GM19438 (cell line): ENCODE data around the gene TRO.

Experiments
- ATAC-seq: cut with Tn5 transposase; IDR thresholded peaks from one replicate; pipeline ENCODE4 v1.9.1; 2021; ENCODE audit warnings: low read depth; ENCODE audit not compliant: unreplicated experiment

TRO gene

GRCh38 chrX:54920610-54921426 is at the start of gene TRO:
Gene TRO, plus strand, starts transcription at chrX:54920824. Its CDS starts 1,423 bp downstream, at chrX:54922247.
- no peak for ATAC-seq

GRCh38 chrX:54885740-54886139 is 34.9 kb upstream of the TRO start:
- no peak for ATAC-seq

- ATAC-seq = no peak
Observed at GRCh38 chrX:54891573-54891972, 29.1 kb upstream of the TRO start.

- ATAC-seq = no peak
Observed at GRCh38 chrX:54894159-54894558, 26.5 kb upstream of the TRO start.

- no peak for ATAC-seq
Observed at GRCh38 chrX:54909941-54910340, 10.7 kb upstream of the TRO start.

GRCh38 chrX:54921427-54922021 is 900 bp downstream of the TRO start:
- ATAC-seq = no peak

GRCh38 chrX:54922547-54922946 is 1.9 kb downstream of the TRO start:
- no peak for ATAC-seq

- no peak for ATAC-seq
Observed at GRCh38 chrX:54923376-54923775, 2.8 kb downstream of the TRO start.

- no peak for ATAC-seq
Observed at GRCh38 chrX:54926978-54927377, 6.4 kb downstream of the TRO start.

GRCh38 chrX:54928876-54929275 is 8.3 kb downstream of the TRO start:
- ATAC-seq = no peak

- ATAC-seq = no peak
Observed at GRCh38 chrX:54930291-54931049, 9.8 kb downstream of the TRO start.

GRCh38 chrX:54931107-54931506 is 10.5 kb downstream of the TRO start:
- ATAC-seq = no peak

- ATAC-seq = no peak
Observed at GRCh38 chrX:54933150-54933826, 12.7 kb downstream of the TRO start.

GRCh38 chrX:54934058-54934457 is 13.4 kb downstream of the TRO start:
- no peak for ATAC-seq

- ATAC-seq = no peak
Observed at GRCh38 chrX:54934890-54935289, 14.3 kb downstream of the TRO start.

GRCh38 chrX:54935306-54935705 is 14.7 kb downstream of the TRO start:
- no peak for ATAC-seq

GRCh38 chrX:54937416-54937815 is 16.8 kb downstream of the TRO start:
- no peak for ATAC-seq

GRCh38 chrX:54944816-54945215 is 24.2 kb downstream of the TRO start:
- no peak for ATAC-seq

GRCh38 chrX:54945224-54945623 is 24.6 kb downstream of the TRO start:
- no peak for ATAC-seq

- ATAC-seq = no peak
Observed at GRCh38 chrX:54950730-54951375, 30.2 kb downstream of the TRO start.
